Measurements from ENCODE around the gene LTA4H. TPM values are rescaled to one million over a fixed set of nuclear protein-coding genes. Genes with fewer than 3 reads are reported as not detected.

The LTA4H gene
- total and polyA plus RNA-seq, 2 experiments from 2014 or later = 46.2 to 62.9 TPM

GRCh38 chr12:95998611-95999286, 36.6 kb downstream of the LTA4H start:
- no peaks in the 10 kb centered on the region for H3K27me3 ChIP-seq (replicated peaks; ENCODE audit: insufficient read depth)
- H3F3A ChIP-seq (ENCODE audit: insufficient read depth) = no peaks in the 10 kb centered on the region
- no peak for TF ChIP-seq EZH2phosphoT487 (IDR thresholded peaks at IDR 0.05; ENCODE audit: insufficient read depth, low read depth)
- TF ChIP-seq EZH2 (IDR thresholded peaks at IDR 0.05; ENCODE audit: insufficient read depth, poor library complexity, severe bottlenecking) = no peak
- H3K9me2 ChIP-seq (ENCODE audit: insufficient read depth) = no peaks in the 10 kb centered on the region
- peak; percentile 73 for DNase-seq
- no peak overlapping the region for H3K4me2 ChIP-seq (ENCODE audit: unreplicated experiment)
- no peaks in the 10 kb centered on the region for H3K4me1 ChIP-seq (ENCODE audit: insufficient read depth)
- H3K79me2 ChIP-seq (ENCODE audit: insufficient read depth) = no peaks in the 10 kb centered on the region
- H3K4me3 ChIP-seq = no peak overlapping the region
- H3K27ac ChIP-seq = no peak overlapping the region
- H3K36me3 ChIP-seq (ENCODE audit: low read depth) = peaks cover 17% of the 10 kb centered on the region
- no peak overlapping the region for H2AFZ ChIP-seq
- H4K20me1 ChIP-seq (ENCODE audit: insufficient read depth) = no peaks in the 10 kb centered on the region
- in situ Hi-C loops (cut with MboI) = loop anchor here (25.0 kb wide), 1 partner anchor 386 kb away; no protein-coding TSS in a partner anchor
- WGBS, 2 experiments (ENCODE audit: low coverage in 1 of 2, low lambda C conversion rate in 2 of 2, missing lambda C conversion rate in 2 of 2) = 20 to 29% methylated on average over 7 of the region's 7 CpGs
- no peak overlapping the region for H3K9ac ChIP-seq
- no peaks in the 10 kb centered on the region for H3K9me3 ChIP-seq (ENCODE audit: low read depth)

GRCh38 chr12:95997911-95998510, 37.4 kb downstream of the LTA4H start:
- in situ Hi-C loops (cut with MboI) = loop anchor here (25.0 kb wide), 1 partner anchor 386 kb away; no protein-coding TSS in a partner anchor
- H3K36me3 ChIP-seq (ENCODE audit: low read depth) = peaks cover 14% of the 10 kb centered on the region
- no peaks in the 10 kb centered on the region for H3K79me2 ChIP-seq (ENCODE audit: insufficient read depth)

GRCh38 chr12:95997276-95997675, 38.1 kb downstream of the LTA4H start:
- Histone ChIP-seq H3K9ac (no peak overlapping the region), H3K4me1 (ENCODE audit: insufficient read depth) (no peaks in the 10 kb centered on the region), H3K9me3 (ENCODE audit: low read depth) (no peaks in the 10 kb centered on the region), H3K27me3 (replicated peaks; ENCODE audit: insufficient read depth) (no peaks in the 10 kb centered on the region), H3K36me3 (ENCODE audit: low read depth) (peaks cover 6% of the 10 kb centered on the region; the same call in 1 of the 2 replicates), H3K4me3 (no peak overlapping the region), H2AFZ (no peak overlapping the region), H3K9me2 (ENCODE audit: insufficient read depth) (no peaks in the 10 kb centered on the region), H4K20me1 (ENCODE audit: insufficient read depth) (no peaks in the 10 kb centered on the region), H3K27ac (no peak overlapping the region), H3K4me2 (ENCODE audit: unreplicated experiment) (no peak overlapping the region), H3F3A (ENCODE audit: insufficient read depth) (no peaks in the 10 kb centered on the region), H3K79me2 (ENCODE audit: insufficient read depth) (no peaks in the 10 kb centered on the region)
- WGBS, 2 experiments (ENCODE audit: low coverage in 1 of 2, low lambda C conversion rate in 2 of 2, missing lambda C conversion rate in 2 of 2) = 80 to 93% methylated on average over 3 of the region's 3 CpGs
- in situ Hi-C loops (cut with MboI) = loop anchor here (25.0 kb wide), 1 partner anchor 385 kb away; no protein-coding TSS in a partner anchor
- no peak for TF ChIP-seq EZH2 (IDR thresholded peaks at IDR 0.05; ENCODE audit: insufficient read depth, poor library complexity, severe bottlenecking)
- DNase-seq = no peak

More at GRCh38 chr12:95997911-95998510, 37.4 kb downstream of the LTA4H start:
- TF ChIP-seq EZH2phosphoT487 (IDR thresholded peaks at IDR 0.05; ENCODE audit: insufficient read depth, low read depth) (no peak), EZH2 (IDR thresholded peaks at IDR 0.05; ENCODE audit: insufficient read depth, poor library complexity, severe bottlenecking) (no peak)
- Histone ChIP-seq H3K27me3 (replicated peaks; ENCODE audit: insufficient read depth) (no peaks in the 10 kb centered on the region), H3K4me2 (ENCODE audit: unreplicated experiment) (no peak overlapping the region), H3K9me3 (ENCODE audit: low read depth) (no peaks in the 10 kb centered on the region), H3K4me3 (no peak overlapping the region), H4K20me1 (ENCODE audit: insufficient read depth) (no peaks in the 10 kb centered on the region), H3K4me1 (ENCODE audit: insufficient read depth) (no peaks in the 10 kb centered on the region), H3K27ac (no peak overlapping the region), H3F3A (ENCODE audit: insufficient read depth) (no peaks in the 10 kb centered on the region), H2AFZ (no peak overlapping the region), H3K9me2 (ENCODE audit: insufficient read depth) (no peaks in the 10 kb centered on the region), H3K9ac (no peak overlapping the region)
- peak; percentile 9 for DNase-seq
- 86 to 90% methylated on average over 5 of the region's 5 CpGs for WGBS, 2 experiments (ENCODE audit: low coverage in 1 of 2, low lambda C conversion rate in 2 of 2, missing lambda C conversion rate in 2 of 2)

GRCh38 chr12:95996034-95996658, 39.2 kb downstream of the LTA4H start, which contains the start of gene HAL:
TSS of gene HAL (minus strand) at chr12:95996344. CDS start at chr12:95995910, 434 bp downstream.
- Histone ChIP-seq H3K36me3 (ENCODE audit: low read depth) (0 out of 2 replicates have a peak, but pooled peaks cover 5% of the 10 kb centered on the region), H3K27me3 (replicated peaks; ENCODE audit: insufficient read depth) (0 out of 2 replicates have a peak, but pooled peaks cover 3% of the 10 kb centered on the region), H2AFZ (no peak within 1 kb of the TSS), H3K9me3 (ENCODE audit: low read depth) (no peaks in the 10 kb centered on the region), H3F3A (ENCODE audit: insufficient read depth) (no peaks in the 10 kb centered on the region), H4K20me1 (ENCODE audit: insufficient read depth) (no peaks in the 10 kb centered on the region), H3K27ac (no peak within 1 kb of the TSS), H3K4me1 (ENCODE audit: insufficient read depth) (no peaks in the 10 kb centered on the region), H3K4me3 (no peak within 1 kb of the TSS), H3K9ac (no peak within 1 kb of the TSS), H3K9me2 (ENCODE audit: insufficient read depth) (no peaks in the 10 kb centered on the region), H3K79me2 (ENCODE audit: insufficient read depth) (no peaks in the 10 kb centered on the region), H3K4me2 (ENCODE audit: unreplicated experiment) (no peak within 1 kb of the TSS)
- TF ChIP-seq EZH2 (IDR thresholded peaks at IDR 0.05; ENCODE audit: insufficient read depth, poor library complexity, severe bottlenecking) (no peak), EZH2phosphoT487 (IDR thresholded peaks at IDR 0.05; ENCODE audit: insufficient read depth, low read depth) (no peak)
- in situ Hi-C loops (cut with MboI) = loop anchor here (25.0 kb wide), 1 partner anchor 384 kb away; no protein-coding TSS in a partner anchor
- WGBS, 2 experiments (ENCODE audit: low coverage in 1 of 2, low lambda C conversion rate in 2 of 2, missing lambda C conversion rate in 2 of 2) = 45 to 49% methylated on average over 7 of the region's 7 CpGs
- DNase-seq = peak; percentile 20
